ENCODE data around the gene MTMR12. TPM values are rescaled to one million over a fixed set of nuclear protein-coding genes. Genes with fewer than 3 reads are reported as not detected.

The MTMR12 gene
- total and polyA plus RNA-seq, 2 of the 13 experiments (the other 11 are each of a cell fraction or from before 2014, with no cell fraction given) = 23.4 to 36.6 TPM

DNA sequence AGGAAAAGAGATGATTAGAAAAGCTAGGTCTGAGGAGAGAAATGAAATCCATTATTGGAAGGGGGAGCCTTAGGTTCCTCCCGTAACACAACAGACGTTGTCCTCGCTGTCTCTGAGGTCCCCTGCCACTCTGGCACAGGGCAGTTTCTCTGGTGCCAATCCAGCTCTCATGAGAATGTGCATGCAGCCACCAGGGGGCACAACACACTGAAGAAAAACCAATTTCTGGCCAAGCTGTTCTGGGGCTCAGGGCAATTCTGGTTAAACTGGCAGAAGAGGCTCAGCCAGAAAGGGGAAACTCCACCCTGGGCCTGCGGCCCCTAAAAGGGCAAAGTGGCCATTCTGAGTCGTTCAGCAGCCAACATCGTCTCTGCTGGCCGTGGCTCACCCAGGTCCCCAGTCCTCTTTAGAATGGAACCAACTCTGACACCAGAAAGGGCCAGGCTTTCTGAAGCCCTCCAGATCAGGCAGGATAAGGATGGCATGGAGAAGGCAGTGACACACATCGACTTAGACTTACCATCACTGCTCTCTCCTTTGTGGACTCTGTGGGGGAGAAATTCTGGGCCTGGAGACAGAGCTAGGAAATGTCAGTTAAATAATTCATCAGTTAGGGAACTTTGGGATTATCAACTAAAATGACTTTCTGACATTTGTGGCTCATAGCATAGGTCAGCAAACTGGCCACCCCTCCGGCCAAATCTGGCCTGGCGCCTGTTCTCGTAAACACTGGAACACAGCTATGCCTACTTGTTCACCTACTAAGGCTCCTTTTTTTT lies 80.1 kb downstream of the MTMR12 start (continued):
- TF ChIP-seq ZNF232 (CRISPR knock-in tag; IDR thresholded peaks at IDR 0.05; ENCODE audit: borderline replicate concordance) = no peak
- TF ChIP-seq MAFG (CRISPR knock-in tag; IDR thresholded peaks at IDR 0.05) = no peak
- TF ChIP-seq ZNF563 (CRISPR knock-in tag; IDR thresholded peaks at IDR 0.05) = no peak
- no peak for TF ChIP-seq ZFP62 (CRISPR knock-in tag; IDR thresholded peaks at IDR 0.05)
- TF ChIP-seq SMAD9 (CRISPR knock-in tag; IDR thresholded peaks at IDR 0.05) = no peak
- TF ChIP-seq, protein P1, sequence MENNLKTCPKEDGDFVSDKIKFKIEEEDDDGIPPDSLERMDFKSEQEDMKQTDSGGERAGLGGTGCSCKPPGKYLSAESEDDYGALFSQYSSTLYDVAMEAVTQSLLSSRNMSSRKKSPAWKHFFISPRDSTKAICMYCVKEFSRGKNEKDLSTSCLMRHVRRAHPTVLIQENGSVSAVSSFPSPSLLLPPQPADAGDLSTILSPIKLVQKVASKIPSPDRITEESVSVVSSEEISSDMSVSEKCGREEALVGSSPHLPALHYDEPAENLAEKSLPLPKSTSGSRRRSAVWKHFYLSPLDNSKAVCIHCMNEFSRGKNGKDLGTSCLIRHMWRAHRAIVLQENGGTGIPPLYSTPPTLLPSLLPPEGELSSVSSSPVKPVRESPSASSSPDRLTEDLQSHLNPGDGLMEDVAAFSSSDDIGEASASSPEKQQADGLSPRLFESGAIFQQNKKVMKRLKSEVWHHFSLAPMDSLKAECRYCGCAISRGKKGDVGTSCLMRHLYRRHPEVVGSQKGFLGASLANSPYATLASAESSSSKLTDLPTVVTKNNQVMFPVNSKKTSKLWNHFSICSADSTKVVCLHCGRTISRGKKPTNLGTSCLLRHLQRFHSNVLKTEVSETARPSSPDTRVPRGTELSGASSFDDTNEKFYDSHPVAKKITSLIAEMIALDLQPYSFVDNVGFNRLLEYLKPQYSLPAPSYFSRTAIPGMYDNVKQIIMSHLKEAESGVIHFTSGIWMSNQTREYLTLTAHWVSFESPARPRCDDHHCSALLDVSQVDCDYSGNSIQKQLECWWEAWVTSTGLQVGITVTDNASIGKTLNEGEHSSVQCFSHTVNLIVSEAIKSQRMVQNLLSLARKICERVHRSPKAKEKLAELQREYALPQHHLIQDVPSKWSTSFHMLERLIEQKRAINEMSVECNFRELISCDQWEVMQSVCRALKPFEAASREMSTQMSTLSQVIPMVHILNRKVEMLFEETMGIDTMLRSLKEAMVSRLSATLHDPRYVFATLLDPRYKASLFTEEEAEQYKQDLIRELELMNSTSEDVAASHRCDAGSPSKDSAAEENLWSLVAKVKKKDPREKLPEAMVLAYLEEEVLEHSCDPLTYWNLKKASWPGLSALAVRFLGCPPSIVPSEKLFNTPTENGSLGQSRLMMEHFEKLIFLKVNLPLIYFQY (CRISPR knock-in tag; IDR thresholded peaks at IDR 0.05; ENCODE audit: borderline replicate concordance) = no peak
- no peak for TF ChIP-seq ZNF652 (CRISPR knock-in tag; IDR thresholded peaks at IDR 0.05; ENCODE audit: borderline replicate concordance, low read depth)
- TF ChIP-seq, protein P2, sequence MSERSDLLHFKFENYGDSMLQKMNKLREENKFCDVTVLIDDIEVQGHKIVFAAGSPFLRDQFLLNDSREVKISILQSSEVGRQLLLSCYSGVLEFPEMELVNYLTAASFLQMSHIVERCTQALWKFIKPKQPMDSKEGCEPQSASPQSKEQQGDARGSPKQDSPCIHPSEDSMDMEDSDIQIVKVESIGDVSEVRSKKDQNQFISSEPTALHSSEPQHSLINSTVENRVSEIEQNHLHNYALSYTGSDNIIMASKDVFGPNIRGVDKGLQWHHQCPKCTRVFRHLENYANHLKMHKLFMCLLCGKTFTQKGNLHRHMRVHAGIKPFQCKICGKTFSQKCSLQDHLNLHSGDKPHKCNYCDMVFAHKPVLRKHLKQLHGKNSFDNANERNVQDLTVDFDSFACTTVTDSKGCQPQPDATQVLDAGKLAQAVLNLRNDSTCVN (CRISPR knock-in tag; IDR thresholded peaks at IDR 0.05; ENCODE audit: borderline replicate concordance) = no peak
- TF ChIP-seq, protein P3, sequence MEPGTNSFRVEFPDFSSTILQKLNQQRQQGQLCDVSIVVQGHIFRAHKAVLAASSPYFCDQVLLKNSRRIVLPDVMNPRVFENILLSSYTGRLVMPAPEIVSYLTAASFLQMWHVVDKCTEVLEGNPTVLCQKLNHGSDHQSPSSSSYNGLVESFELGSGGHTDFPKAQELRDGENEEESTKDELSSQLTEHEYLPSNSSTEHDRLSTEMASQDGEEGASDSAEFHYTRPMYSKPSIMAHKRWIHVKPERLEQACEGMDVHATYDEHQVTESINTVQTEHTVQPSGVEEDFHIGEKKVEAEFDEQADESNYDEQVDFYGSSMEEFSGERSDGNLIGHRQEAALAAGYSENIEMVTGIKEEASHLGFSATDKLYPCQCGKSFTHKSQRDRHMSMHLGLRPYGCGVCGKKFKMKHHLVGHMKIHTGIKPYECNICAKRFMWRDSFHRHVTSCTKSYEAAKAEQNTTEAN (CRISPR knock-in tag; conservative IDR thresholded peaks at IDR 0.05) = no peak
- no peak for TF ChIP-seq ZNF180 (CRISPR knock-in tag; IDR thresholded peaks at IDR 0.05; ENCODE audit: borderline replicate concordance, low read depth)
- TF ChIP-seq HDAC2 (CRISPR knock-in tag; IDR thresholded peaks at IDR 0.05) = 0 out of 2 replicates have a peak, but pooled peaks have one; percentile 7
- TF ChIP-seq, protein P4, sequence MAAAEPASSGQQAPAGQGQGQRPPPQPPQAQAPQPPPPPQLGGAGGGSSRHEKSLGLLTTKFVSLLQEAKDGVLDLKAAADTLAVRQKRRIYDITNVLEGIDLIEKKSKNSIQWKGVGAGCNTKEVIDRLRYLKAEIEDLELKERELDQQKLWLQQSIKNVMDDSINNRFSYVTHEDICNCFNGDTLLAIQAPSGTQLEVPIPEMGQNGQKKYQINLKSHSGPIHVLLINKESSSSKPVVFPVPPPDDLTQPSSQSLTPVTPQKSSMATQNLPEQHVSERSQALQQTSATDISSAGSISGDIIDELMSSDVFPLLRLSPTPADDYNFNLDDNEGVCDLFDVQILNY (CRISPR knock-in tag; conservative IDR thresholded peaks at IDR 0.05) = no peak
- TF ChIP-seq EZH2 (conservative IDR thresholded peaks at IDR 0.05; ENCODE audit: low read depth, low read length) = no peak
- no peak for TF ChIP-seq ZNF772 (CRISPR knock-in tag; IDR thresholded peaks at IDR 0.05)
- no peak for TF ChIP-seq NFE2L2 (IDR thresholded peaks at IDR 0.05; ENCODE audit: low read length)
- TF ChIP-seq ZNF446 (CRISPR knock-in tag; IDR thresholded peaks at IDR 0.05) = no peak
- TF ChIP-seq TBX2 (CRISPR knock-in tag; IDR thresholded peaks at IDR 0.05; ENCODE audit: borderline replicate concordance) = peak; percentile 52
- TF ChIP-seq, protein P5, sequence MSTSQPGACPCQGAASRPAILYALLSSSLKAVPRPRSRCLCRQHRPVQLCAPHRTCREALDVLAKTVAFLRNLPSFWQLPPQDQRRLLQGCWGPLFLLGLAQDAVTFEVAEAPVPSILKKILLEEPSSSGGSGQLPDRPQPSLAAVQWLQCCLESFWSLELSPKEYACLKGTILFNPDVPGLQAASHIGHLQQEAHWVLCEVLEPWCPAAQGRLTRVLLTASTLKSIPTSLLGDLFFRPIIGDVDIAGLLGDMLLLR (CRISPR knock-in tag; IDR thresholded peaks at IDR 0.05) = no peak
- no peak for TF ChIP-seq PCBP1 (IDR thresholded peaks at IDR 0.05; ENCODE audit: borderline replicate concordance, low read depth, low read length)
- no peak for TF ChIP-seq CHD2 (IDR thresholded peaks at IDR 0.05; ENCODE audit: low read depth, low read length)

All from HepG2 (cell line).